ENCODE results near the gene DGUOK. TPM values are rescaled to one million over a fixed set of nuclear protein-coding genes. Genes with fewer than 3 reads are reported as not detected.

The DGUOK gene
- total RNA-seq, 2 donors from 2014 or later = 61.1 to 85.2 TPM

DNA sequence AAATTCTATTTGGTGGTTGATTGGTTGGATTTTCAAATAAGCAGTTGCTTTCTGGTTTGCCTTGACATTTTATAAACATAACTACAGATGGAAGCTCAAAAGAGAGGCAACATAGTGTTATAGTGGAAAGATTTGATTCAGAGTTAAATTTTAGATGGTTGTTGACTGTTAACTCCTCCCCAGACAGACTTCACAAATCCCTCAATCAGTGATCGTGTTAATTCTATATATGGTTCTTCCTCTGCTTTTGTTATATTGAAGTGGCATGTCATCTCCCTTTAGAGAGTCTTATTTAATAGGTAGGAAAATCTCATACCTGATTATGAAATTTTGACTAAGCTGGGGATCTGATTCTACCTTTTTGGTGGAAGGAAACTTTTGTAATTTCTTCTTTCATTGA lies 19.5 kb downstream of the DGUOK start:
- Mint-ChIP-seq H3K27ac (no peak overlapping the region), H3K4me1 (no peaks in the 10 kb centered on the region), H3K4me3 (no peak overlapping the region), H3K36me3 (ENCODE audit: low read depth) (peaks cover 62% of the 10 kb centered on the region), H3K9me3 (no peaks in the 10 kb centered on the region), H3K27me3 (ENCODE audit: insufficient read depth) (no peaks in the 10 kb centered on the region)
- TF ChIP-seq, protein P1, sequence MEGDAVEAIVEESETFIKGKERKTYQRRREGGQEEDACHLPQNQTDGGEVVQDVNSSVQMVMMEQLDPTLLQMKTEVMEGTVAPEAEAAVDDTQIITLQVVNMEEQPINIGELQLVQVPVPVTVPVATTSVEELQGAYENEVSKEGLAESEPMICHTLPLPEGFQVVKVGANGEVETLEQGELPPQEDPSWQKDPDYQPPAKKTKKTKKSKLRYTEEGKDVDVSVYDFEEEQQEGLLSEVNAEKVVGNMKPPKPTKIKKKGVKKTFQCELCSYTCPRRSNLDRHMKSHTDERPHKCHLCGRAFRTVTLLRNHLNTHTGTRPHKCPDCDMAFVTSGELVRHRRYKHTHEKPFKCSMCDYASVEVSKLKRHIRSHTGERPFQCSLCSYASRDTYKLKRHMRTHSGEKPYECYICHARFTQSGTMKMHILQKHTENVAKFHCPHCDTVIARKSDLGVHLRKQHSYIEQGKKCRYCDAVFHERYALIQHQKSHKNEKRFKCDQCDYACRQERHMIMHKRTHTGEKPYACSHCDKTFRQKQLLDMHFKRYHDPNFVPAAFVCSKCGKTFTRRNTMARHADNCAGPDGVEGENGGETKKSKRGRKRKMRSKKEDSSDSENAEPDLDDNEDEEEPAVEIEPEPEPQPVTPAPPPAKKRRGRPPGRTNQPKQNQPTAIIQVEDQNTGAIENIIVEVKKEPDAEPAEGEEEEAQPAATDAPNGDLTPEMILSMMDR (conservative IDR thresholded peaks at IDR 0.05) = no peak
- no peak overlapping the region for H3K4me3 ChIP-seq (ENCODE audit: low read length)
- no peak for DNase-seq
- no peaks in the 10 kb centered on the region for H3K27me3 ChIP-seq (ENCODE audit: control insufficient read depth, insufficient read depth, low read length, poor library complexity, severe bottlenecking)
- peaks cover 69% of the 10 kb centered on the region for H3K36me3 ChIP-seq (ENCODE audit: control insufficient read depth, insufficient read depth, low read length)
- H3K4me1 ChIP-seq (ENCODE audit: control insufficient read depth, insufficient read depth, low read length) = no peaks in the 10 kb centered on the region
- H3K9me3 ChIP-seq (ENCODE audit: control insufficient read depth, low read length) = no peaks in the 10 kb centered on the region
- no peak overlapping the region for H3K27ac ChIP-seq (ENCODE audit: low read depth, low read length)
- no peak overlapping the region for H3K9ac ChIP-seq (ENCODE audit: extremely low read depth, low read length, poor library complexity, severe bottlenecking)
- 100% methylated on average over 1 of the region's 1 CpG; no CpG with 5 or more reads in 1 of the 2 experiments for WGBS, 2 experiments (ENCODE audit: insufficient coverage in 1 of 2, insufficient read length in 1 of 2)

GRCh38 chr2:73946666-73947065 lies 20.0 kb downstream of the DGUOK start:
- Histone ChIP-seq H3K27ac (ENCODE audit: low read depth, low read length) (no peak overlapping the region), H3K36me3 (ENCODE audit: control insufficient read depth, insufficient read depth, low read length) (peaks cover 71% of the 10 kb centered on the region), H3K27me3 (ENCODE audit: control insufficient read depth, insufficient read depth, low read length, poor library complexity, severe bottlenecking) (no peaks in the 10 kb centered on the region), H3K9ac (ENCODE audit: extremely low read depth, low read length, poor library complexity, severe bottlenecking) (no peak overlapping the region), H3K4me3 (ENCODE audit: low read length) (no peak overlapping the region), H3K4me1 (ENCODE audit: control insufficient read depth, insufficient read depth, low read length) (no peaks in the 10 kb centered on the region), H3K9me3 (ENCODE audit: control insufficient read depth, low read length) (no peaks in the 10 kb centered on the region)
- peaks cover 64% of the 10 kb centered on the region for H3K36me3 Mint-ChIP-seq (ENCODE audit: low read depth)
- H3K4me1 Mint-ChIP-seq = no peaks in the 10 kb centered on the region
- no peaks in the 10 kb centered on the region for H3K9me3 Mint-ChIP-seq
- no peaks in the 10 kb centered on the region for H3K27me3 Mint-ChIP-seq (ENCODE audit: insufficient read depth)
- no peak overlapping the region for H3K4me3 Mint-ChIP-seq
- WGBS, 2 experiments (ENCODE audit: insufficient coverage in 1 of 2, insufficient read length in 1 of 2) = 92 to 100% methylated on average over 3 of the region's 3 CpGs
- no peak for DNase-seq
- peak overlapping the region; percentile 81 for H3K27ac Mint-ChIP-seq
- TF ChIP-seq, protein P1 (conservative IDR thresholded peaks at IDR 0.05) = no peak

DNA sequence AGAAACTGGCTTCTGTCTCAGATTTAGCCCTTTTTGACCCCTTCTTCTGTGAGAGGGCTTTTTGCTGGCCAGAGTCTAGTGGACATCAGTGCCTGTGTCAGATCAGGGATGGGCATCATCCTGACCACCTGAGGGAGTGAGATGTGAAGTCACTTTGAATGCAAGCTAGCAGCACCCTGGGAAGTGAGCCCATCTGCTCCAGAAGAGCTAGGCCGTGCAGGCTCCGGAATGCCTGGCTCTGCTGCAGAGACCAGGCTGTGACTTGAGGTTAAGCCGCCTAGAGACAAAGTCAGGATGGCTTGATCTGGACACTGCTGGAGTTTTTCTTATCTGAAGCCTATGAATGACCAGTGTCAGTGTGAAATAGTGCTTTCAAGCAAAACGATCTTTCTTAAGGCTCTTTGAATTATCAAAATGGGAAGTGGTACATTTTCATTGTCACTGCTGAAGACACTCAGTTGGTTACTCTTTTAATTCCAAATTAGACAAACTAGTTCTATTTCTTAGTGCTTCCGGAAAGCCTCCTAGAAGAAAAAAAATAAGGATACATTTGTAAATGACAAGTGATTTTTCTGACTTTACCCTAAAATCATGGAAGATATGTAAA lies 20.8 kb downstream of the DGUOK start:
- TF ChIP-seq, protein P1 (conservative IDR thresholded peaks at IDR 0.05) = no peak
- Mint-ChIP-seq H3K4me3 (no peak overlapping the region), H3K4me1 (no peaks in the 10 kb centered on the region), H3K36me3 (ENCODE audit: low read depth) (peaks cover 71% of the 10 kb centered on the region), H3K27me3 (ENCODE audit: insufficient read depth) (no peaks in the 10 kb centered on the region), H3K9me3 (no peaks in the 10 kb centered on the region), H3K27ac (no peak overlapping the region)
- no peak overlapping the region for H3K27ac ChIP-seq (ENCODE audit: low read depth, low read length)
- H3K9ac ChIP-seq (ENCODE audit: extremely low read depth, low read length, poor library complexity, severe bottlenecking) = no peak overlapping the region
- no peak overlapping the region for H3K4me3 ChIP-seq (ENCODE audit: low read length)
- no peaks in the 10 kb centered on the region for H3K9me3 ChIP-seq (ENCODE audit: control insufficient read depth, low read length)
- DNase-seq = no peak
- peaks cover 76% of the 10 kb centered on the region for H3K36me3 ChIP-seq (ENCODE audit: control insufficient read depth, insufficient read depth, low read length)
- H3K4me1 ChIP-seq (ENCODE audit: control insufficient read depth, insufficient read depth, low read length) = no peaks in the 10 kb centered on the region
- H3K27me3 ChIP-seq (ENCODE audit: control insufficient read depth, insufficient read depth, low read length, poor library complexity, severe bottlenecking) = no peaks in the 10 kb centered on the region
- 83 to 90% methylated on average over 2 to 5 of the region's 5 CpGs for WGBS, 2 experiments (ENCODE audit: insufficient coverage in 1 of 2, insufficient read length in 1 of 2)

Data from endodermal cell (in vitro differentiated cells).